EL (cell line): ENCODE results near the gene TDP2.
"Not testable (repeated sequence)": the region's sequence is repeated elsewhere in the genome, so short reads cannot be mapped to it uniquely, and the experiment has no call there.

Source experiments
- DNase-seq: peaks from one replicate; pipeline ENCODE4 v3.0.0-alpha.2; 2016

The TDP2 gene

GRCh38 chr6:24680582-24680981, 13.9 kb upstream of the TDP2 start:
- DNase-seq, result no peak

- not testable (repeated sequence) for DNase-seq
Measured at GRCh38 chr6:24678792-24679352, 12.2 kb upstream of the TDP2 start.

GRCh38 chr6:24673625-24674024, 6.9 kb upstream of the TDP2 start:
- no peak for DNase-seq

GRCh38 chr6:24672620-24673182, 6.0 kb upstream of the TDP2 start:
- DNase-seq, result no peak

- DNase-seq, result not testable (repeated sequence)
Measured at GRCh38 chr6:24671077-24671476, 4.4 kb upstream of the TDP2 start.

- not testable (repeated sequence) for DNase-seq
Measured at GRCh38 chr6:24670492-24670891, 3.8 kb upstream of the TDP2 start.

GRCh38 chr6:24668997-24669361, 2.3 kb upstream of the TDP2 start:
- no peak for DNase-seq

- DNase-seq, result not testable (repeated sequence)
Measured at GRCh38 chr6:24668066-24668996, 1.6 kb upstream of the TDP2 start.

- DNase-seq, result no peak
Measured at GRCh38 chr6:24667378-24667803, 692 bp upstream of the TDP2 start.

GRCh38 chr6:24666097-24666640, 530 bp downstream of the TDP2 start:
- peak; percentile 40 for DNase-seq

- DNase-seq, result no peak
Measured at GRCh38 chr6:24664046-24664987, 2.4 kb downstream of the TDP2 start.

- DNase-seq, result no peak
Measured at GRCh38 chr6:24663189-24663588, 3.5 kb downstream of the TDP2 start.

GRCh38 chr6:24662236-24662635, 4.5 kb downstream of the TDP2 start:
- no peak for DNase-seq

GRCh38 chr6:24661759-24662158, 4.9 kb downstream of the TDP2 start:
- DNase-seq, result not testable (repeated sequence)

GRCh38 chr6:24660105-24660504, 6.6 kb downstream of the TDP2 start:
- DNase-seq, result no peak

GRCh38 chr6:24659561-24659960, 7.1 kb downstream of the TDP2 start:
- no peak for DNase-seq

- peak; percentile 20 for DNase-seq
Measured at GRCh38 chr6:24658573-24659560, 7.8 kb downstream of the TDP2 start.

GRCh38 chr6:24655215-24655614, 11.5 kb downstream of the TDP2 start:
- DNase-seq, result no peak

- no peak for DNase-seq
Measured at GRCh38 chr6:24650365-24650764, 16.3 kb downstream of the TDP2 start.

- no peak for DNase-seq
Measured at GRCh38 chr6:24649691-24650090, 17.0 kb downstream of the TDP2 start.

GRCh38 chr6:24648276-24648675, 18.4 kb downstream of the TDP2 start:
- DNase-seq, result no peak
